Upper lobe of left lung (tissue), 4 donors: Measurements from ENCODE around the gene TPP2.

Experiments used
- EP300 ChIP-seq, 4 donors: sonication (generic); formaldehyde crosslinking; IDR thresholded peaks; one replicate each; pipeline ENCODE4 v1.5.1; 2017; ENCODE audit warnings: antibody characterized with exemption in 4 of 4, control low read depth in 2 of 4
- POLR2A ChIP-seq, 4 donors: fragments of 450-650 bp; IDR thresholded peaks; one replicate each; pipeline ENCODE4 v1.5.1; 2016 to 2017; ENCODE audit warnings: antibody characterized with exemption in 4 of 4, mild to moderate bottlenecking in 2 of 4
- POLR2AphosphoS5 ChIP-seq, 2 donors: sonication (generic); formaldehyde crosslinking; IDR thresholded peaks; one replicate each; pipeline ENCODE4 v1.5.1; 2017; ENCODE audit warnings: antibody characterized with exemption in 2 of 2
- TF ChIP-seq, protein P1 (sequence below), 6 experiments: fragments of 450-650 bp in 4 of 6; fragments of 200-600 bp in 2 of 6; sonication (generic) in 2 of 6; IDR thresholded peaks; one replicate each; pipeline ENCODE4 v1.5.1; 2016 to 2019; ENCODE audit warnings: antibody characterized with exemption in 6 of 6

DNA sequence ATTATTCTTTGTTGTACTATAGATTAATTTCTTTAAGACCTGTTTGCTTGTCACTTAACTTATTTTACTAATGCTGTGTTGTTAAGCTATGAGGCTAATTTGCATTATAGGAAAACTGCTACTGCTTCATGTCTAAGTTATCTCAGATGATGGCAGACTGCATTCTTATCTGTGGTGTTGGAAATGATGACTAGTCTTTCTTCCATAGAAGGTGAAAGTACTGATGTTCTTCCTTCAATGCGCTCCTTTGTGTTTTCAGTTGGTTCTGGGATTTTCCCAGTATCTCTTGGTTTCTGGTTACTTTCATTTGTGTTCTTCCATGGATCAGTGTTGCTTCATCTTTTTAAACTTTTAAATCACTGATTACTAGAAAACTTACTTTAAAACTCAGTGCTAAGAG is 46.9 kb downstream of the TPP2 start:
- TF ChIP-seq, protein P1, sequence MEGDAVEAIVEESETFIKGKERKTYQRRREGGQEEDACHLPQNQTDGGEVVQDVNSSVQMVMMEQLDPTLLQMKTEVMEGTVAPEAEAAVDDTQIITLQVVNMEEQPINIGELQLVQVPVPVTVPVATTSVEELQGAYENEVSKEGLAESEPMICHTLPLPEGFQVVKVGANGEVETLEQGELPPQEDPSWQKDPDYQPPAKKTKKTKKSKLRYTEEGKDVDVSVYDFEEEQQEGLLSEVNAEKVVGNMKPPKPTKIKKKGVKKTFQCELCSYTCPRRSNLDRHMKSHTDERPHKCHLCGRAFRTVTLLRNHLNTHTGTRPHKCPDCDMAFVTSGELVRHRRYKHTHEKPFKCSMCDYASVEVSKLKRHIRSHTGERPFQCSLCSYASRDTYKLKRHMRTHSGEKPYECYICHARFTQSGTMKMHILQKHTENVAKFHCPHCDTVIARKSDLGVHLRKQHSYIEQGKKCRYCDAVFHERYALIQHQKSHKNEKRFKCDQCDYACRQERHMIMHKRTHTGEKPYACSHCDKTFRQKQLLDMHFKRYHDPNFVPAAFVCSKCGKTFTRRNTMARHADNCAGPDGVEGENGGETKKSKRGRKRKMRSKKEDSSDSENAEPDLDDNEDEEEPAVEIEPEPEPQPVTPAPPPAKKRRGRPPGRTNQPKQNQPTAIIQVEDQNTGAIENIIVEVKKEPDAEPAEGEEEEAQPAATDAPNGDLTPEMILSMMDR (IDR thresholded peaks at IDR 0.05): no peak
- TF ChIP-seq POLR2A (IDR thresholded peaks at IDR 0.05) (no peak), EP300 (IDR thresholded peaks at IDR 0.05) (no peak), POLR2AphosphoS5 (IDR thresholded peaks at IDR 0.05) (no peak)
